Thyroid gland (tissue), 4 donors: Measurements from ENCODE around the gene PCCA.

ENCODE experiments used
- POLR2A ChIP-seq, 2 donors: fragments of 450-650 bp; IDR thresholded peaks; one replicate each; pipeline ENCODE4 v1.6.1; 2017; ENCODE audit warnings: antibody characterized with exemption in 2 of 2, mild to moderate bottlenecking in 2 of 2, moderate library complexity in 1 of 2
- TF ChIP-seq, protein P1 (sequence below), 6 experiments: fragments of 200-600 bp in 3 of 6; fragments of 450-650 bp in 3 of 6; sonication (generic) in 3 of 6; IDR thresholded peaks; one replicate each; pipeline ENCODE4 v1.5.1; 2016 to 2019; ENCODE audit warnings: antibody characterized with exemption in 6 of 6, mild to moderate bottlenecking in 2 of 6, inconsistent platforms in 1 of 6, moderate library complexity in 1 of 6

DNA sequence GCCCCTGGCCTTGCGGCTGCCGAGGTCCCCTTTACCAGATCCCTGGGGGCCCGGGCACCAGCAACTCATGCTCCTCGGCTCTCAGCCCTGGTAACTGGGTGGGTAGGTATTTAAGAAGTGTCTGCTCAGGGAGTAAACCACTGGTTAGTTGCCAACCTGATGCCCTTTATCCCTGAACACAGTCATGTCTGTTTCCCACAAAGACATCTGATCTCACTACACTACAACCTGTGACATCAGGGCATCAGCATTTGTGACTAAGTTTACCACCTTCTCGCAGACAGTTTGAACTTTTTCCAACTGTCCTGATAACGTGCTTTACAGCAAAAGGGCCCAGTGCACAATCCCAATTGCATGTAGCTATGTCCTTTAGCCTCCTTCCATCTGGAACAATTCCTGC, 477.6 kb downstream of the PCCA start:
- TF ChIP-seq, protein P1, sequence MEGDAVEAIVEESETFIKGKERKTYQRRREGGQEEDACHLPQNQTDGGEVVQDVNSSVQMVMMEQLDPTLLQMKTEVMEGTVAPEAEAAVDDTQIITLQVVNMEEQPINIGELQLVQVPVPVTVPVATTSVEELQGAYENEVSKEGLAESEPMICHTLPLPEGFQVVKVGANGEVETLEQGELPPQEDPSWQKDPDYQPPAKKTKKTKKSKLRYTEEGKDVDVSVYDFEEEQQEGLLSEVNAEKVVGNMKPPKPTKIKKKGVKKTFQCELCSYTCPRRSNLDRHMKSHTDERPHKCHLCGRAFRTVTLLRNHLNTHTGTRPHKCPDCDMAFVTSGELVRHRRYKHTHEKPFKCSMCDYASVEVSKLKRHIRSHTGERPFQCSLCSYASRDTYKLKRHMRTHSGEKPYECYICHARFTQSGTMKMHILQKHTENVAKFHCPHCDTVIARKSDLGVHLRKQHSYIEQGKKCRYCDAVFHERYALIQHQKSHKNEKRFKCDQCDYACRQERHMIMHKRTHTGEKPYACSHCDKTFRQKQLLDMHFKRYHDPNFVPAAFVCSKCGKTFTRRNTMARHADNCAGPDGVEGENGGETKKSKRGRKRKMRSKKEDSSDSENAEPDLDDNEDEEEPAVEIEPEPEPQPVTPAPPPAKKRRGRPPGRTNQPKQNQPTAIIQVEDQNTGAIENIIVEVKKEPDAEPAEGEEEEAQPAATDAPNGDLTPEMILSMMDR (IDR thresholded peaks at IDR 0.05) = no peak
- TF ChIP-seq POLR2A (IDR thresholded peaks at IDR 0.05) = no peak
